ENCODE data around the gene RNF113B. TPM values are rescaled to one million over a fixed set of nuclear protein-coding genes. Genes with fewer than 3 reads are reported as not detected.

RNF113B gene
- total and polyA plus RNA-seq, 2 of the 13 experiments (the other 11 are each of a cell fraction or from before 2014, with no cell fraction given) = not detected

- TF ChIP-seq ZNF496 (CRISPR knock-in tag; IDR thresholded peaks at IDR 0.05; ENCODE audit: insufficient replicate concordance) (no peak), FOXK1 (CRISPR knock-in tag; IDR thresholded peaks at IDR 0.05; ENCODE audit: borderline replicate concordance, low read depth) (no peak), SNAI1 (CRISPR knock-in tag; IDR thresholded peaks at IDR 0.05; ENCODE audit: borderline replicate concordance) (no peak), ZSCAN12 (CRISPR knock-in tag; IDR thresholded peaks at IDR 0.05) (no peak), SP1 (IDR thresholded peaks at IDR 0.05) (no peak), SP1 (CRISPR knock-in tag; IDR thresholded peaks at IDR 0.05) (no peak), RFX1 (IDR thresholded peaks at IDR 0.05) (no peak), SALL1 (CRISPR knock-in tag; IDR thresholded peaks at IDR 0.05) (peak; percentile 47; the same call in 1 of the 2 replicates), PRMT3 (CRISPR knock-in tag; IDR thresholded peaks at IDR 0.05; ENCODE audit: borderline replicate concordance, low read depth) (no peak), ZBTB39 (CRISPR knock-in tag; IDR thresholded peaks at IDR 0.05) (no peak), SMARCE1 (IDR thresholded peaks at IDR 0.05; ENCODE audit: borderline replicate concordance) (no peak), MEF2D (CRISPR knock-in tag; IDR thresholded peaks at IDR 0.05) (no peak), LRRFIP1 (CRISPR knock-in tag; conservative IDR thresholded peaks at IDR 0.05) (no peak), ZNF800 (CRISPR knock-in tag; IDR thresholded peaks at IDR 0.05) (no peak), DR1 (CRISPR knock-in tag; IDR thresholded peaks at IDR 0.05) (no peak)
Observed at GRCh38 chr13:98199480-98199879, 22.4 kb upstream of the RNF113B start (continued).
